Measurements from ENCODE around the gene LMX1A.

The LMX1A gene

DNA sequence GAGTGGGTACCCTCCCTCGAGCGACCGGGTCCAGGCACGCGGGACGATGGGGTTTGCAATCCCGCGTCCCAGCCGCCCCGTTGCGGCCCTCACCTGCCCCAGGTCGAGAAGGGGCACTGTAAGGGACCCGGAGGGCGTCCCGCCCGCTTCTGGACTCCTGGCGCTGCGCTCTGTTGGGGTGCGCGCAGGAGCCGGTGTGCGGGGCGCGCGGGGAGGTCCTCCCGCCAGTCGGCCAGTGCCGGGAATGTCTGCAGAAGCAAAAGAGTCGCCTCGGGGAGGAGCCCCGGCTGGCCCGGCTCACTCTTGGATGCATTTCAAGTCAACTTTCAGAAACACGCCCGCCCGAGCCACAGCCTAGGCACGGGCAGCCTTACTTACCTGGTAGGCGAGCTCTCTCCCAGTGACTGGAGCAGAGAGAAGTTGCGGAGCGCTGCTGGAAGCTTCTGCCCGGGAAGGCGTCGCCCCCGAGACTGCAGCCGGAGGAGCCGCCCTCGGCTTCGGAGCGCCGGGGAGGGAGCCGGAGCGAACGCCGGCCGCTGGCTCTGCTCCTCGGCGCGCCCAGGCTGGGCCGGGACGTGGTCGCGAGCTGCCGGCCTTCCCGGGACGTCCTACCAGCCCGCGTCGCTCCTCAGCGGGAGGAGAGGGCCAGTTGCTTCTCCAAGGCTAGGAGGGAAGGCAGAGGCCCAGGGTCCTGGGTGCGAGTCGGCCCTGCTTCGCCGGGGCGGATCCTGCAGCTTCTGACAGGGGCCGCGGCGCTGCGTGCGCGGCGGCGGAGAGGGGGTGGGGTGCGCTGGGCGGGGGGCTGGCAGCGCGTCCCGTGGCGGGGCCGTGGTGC is at the start of gene LMX1A:
Gene LMX1A, minus strand, starts transcription at position 739 of the 835 bp plus-strand sequence. CDS start 1,156 bp downstream, outside the sequence.
- DNase-seq, result no peak

DNA sequence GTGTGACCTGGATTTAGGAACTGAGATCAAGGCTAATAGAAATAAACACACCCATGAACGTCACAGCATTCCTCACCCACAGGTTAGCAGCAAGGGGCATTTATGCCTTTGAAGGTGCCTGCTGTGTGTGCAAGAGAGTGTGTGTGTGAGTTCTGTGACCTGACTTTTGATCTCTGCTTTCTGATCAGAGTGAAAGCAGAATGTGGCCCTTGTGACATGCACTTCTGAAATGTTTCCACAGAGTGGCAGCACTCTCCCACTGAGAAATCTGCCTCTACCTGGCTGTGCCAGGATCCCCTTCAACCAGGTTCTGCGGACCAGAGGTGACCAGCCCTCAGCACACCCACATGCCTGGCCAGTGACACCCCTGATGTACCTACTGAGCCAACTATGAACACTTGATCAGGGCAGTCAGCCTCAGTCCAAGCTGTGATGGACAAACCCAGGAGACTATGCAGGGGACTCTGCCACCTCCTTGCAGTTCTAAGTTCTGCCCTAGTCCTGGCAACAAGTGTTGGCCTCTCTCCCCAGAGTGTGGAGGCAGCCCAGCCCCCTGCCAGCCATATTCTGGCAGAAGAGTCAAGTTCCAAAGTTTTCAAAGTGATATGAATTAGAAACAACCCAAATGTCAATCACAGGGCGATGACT is 47.4 kb upstream of the LMX1A start:
- peak; percentile 46 for DNase-seq

DNA sequence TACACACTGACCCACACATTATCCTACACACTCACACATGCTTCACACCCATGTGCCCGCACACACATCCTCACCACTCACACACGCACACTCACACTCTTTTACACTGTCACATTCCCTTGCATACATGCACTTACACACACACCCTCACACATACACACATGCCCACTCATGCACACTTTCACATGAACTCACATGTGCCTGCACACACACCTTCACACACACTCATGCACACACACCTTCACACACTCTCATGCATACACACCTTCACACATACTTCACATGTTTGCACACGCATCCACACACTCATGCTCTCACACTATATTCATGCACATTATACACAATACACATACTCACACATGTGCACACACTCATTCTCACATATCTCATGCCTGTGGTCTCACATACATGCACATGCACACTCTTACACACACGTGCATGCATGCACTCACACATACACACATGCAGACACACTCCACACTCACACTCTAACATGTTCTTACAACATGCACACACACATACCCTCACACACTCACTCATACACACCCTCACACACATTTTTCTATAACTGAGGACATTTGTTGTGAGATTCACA is 46.1 kb upstream of the LMX1A start:
- DNase-seq, result no peak

DNA sequence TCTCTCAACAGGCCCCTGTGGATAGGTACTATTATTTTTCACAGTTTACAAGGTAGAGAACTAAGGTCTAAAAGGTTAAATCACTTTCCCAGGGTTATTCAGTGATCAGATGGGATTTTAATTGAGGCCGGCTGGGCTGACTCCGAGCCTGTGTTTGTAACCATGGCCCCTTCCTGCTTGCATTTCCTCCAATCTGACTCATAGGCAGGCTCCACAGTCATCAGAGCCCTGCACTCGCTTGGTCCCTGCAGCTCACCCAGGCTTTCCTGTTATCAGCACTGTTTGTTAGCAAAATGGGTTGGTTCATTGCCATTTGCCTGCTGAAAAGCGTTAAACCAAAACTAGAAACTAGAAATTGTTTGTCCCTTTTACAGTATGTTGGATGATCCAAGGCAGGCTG is 41.4 kb upstream of the LMX1A start:
- no peak for DNase-seq

DNA sequence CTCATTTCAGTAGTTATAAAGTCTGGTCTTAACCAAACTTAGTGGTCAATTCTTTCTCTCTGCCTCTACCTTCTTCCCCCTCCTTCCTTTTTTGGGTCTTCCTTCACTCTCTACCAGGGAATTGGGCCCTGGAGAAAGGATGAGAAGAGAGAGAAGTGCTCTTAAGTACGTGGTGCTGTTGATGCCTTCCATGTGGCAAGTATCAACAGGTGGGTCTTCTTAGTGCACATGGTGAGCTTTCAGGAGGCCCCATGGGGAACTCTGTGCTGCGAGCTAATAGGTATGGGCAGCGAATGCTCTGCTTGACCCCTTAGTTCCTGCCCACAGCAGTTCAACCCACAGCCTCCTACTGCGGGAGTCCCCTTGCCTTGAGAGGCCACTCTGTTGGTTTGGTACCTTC is 39.4 kb upstream of the LMX1A start:
- no peak for DNase-seq

DNA sequence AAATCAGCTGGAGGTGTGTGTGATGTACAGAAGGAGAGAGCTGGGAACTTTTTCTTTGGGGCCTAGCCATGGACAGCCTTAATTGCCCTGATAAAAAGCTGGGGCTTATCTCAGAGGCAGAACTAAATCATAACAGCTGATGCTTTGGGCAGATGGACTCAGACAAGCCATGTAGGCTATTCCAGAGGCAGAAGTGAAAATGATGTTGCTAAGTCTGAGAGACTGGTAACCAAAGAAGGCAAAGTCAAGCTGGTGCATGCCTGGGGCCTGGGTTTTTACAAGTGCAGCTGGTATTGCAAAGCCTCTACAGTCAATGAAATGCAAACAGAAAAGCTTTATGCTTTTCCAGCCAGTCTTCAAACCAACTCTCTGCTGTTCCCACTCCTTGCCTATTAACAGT is 39.0 kb upstream of the LMX1A start:
- no peak for DNase-seq

DNA sequence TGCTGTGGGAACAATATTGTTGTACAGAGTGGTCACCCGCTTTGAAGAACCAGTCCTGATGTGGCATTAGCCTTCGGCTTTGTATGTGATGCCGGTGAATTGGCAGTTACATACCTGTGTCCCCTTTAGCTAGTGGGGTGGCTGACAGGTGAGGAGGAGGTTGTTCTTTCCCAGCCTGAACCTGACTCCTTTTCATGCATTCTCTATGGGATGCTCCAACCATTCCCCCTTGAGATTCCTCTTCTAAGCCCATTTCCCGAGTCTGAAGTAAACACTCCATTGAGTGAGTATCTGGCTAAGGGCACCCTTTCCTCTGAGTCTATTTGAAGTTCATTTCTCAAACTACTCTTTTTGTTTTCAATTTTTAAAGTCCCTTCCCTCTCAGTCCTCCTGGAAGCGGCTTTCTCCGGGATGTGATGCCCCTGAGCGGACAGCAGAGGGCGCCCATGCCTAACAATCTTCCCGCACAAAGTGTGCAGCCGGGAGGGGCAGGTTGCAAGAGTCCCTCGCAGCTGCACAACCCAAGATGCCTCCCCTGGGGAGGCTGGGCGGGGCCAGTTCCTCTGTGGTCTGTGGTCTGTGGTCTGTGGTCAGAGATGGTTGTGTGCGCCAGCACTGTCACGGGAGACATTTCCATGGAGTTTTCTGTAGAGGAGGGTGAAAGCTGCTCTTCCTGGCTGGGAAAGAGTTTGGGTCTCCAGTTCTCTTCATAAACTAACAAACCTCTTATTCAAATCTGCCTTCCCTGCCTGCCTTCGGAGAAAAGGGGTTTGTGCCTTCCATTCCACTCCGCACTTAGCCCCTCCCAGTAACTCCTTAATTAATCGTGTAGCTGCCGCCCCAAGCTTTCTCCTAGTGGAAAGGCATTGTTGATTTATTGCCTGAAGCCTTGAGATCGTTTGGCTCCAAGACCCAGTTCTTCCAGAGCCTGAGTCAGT is 36.4 kb upstream of the LMX1A start:
- DNase-seq, result peak; percentile 67

DNA sequence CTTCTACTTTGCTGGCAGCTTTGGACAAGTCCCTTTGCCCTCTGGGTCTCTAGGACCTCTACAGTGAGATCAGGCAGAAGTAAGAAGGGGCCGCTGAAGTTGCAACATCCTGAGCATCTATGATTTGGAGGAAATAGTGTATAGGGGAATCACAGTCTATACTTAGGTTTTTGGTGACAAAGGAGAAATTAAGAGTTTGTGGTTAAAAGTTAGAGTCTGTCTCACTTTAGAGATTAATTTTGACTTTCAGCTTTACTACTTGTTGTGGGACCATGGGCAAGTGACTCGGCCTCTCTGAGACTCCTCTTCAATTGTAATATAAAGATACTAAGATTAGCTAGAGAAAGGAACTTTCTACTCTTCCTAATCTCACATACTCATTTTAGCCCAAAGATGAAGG is 33.1 kb upstream of the LMX1A start:
- no peak for DNase-seq

DNA sequence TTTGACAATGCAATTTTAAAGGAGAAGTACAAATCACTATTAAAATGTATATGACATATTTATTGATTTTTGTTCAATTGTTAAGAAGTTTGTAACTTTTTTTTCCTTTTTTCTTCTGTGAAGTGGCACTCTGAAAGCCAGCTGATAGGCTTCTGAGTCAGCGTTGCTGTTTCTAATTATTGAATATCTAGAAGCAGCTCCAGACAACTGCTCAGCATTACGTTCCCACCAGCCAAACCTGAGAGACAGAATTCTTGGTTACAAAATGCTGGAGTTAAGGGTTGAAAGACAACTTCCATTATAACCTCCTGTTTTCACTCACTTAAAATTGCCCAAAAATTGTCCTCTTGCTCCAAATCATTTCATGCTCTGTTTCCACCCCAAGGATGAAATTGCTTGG is 31.4 kb upstream of the LMX1A start:
- no peak for DNase-seq

DNA sequence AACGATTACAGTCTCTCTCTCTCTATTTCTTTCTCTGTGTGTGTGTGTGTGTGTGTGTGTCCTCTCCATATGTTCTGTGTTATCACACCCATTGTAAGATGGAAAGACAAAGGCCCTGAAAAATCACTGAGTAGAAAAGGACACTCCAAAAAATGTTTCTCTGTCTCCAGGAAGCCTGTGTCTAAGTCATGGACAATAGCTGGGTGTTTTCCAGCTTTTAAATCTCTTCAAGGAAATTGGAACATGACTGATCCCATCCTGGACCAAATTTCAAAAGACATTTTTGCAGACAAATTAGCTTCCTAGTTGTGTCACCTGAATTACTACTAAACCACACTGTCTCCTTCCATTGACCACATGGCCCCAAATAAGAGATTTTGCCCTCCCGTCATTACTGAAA is 31.0 kb upstream of the LMX1A start:
- DNase-seq, result no peak

DNA sequence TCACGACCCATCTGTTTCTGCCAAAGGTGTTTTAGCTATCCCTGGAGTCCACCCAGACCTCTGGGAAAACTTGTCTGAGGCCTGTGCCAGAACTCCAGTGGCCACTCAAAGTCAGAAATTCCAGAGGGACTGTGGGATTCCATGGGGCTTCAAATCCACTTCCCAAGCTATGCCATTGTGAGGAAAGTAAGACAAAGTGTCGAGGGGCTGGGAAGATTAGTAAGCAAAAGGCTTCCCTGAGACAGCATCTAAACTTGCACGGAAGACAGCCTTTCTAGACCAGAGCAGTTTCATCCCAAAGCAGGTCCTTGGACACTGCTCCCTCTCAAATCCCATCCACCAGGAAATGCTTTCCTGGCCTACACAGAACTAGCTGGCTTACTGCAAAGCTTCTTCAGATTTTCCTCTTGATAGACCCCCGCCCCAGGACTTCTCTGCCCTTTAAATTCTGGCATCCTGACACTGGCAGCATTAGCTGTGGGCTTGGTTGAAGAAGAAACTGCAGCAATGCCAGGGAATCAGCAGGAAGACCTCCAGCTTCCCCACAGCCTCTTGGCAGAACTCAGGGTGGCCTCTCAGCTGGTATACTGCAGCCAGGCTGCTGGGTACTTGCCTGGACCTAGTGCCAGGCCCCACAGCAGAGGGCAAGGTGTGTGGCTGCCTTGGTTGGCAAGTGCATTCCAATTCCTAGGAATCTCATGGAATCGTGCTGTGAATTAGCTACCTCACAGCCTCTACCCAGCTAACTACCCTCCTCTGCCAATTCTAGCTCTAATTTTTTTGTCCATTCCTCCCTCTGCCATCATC is 27.3 kb upstream of the LMX1A start:
- no peak for DNase-seq

DNA sequence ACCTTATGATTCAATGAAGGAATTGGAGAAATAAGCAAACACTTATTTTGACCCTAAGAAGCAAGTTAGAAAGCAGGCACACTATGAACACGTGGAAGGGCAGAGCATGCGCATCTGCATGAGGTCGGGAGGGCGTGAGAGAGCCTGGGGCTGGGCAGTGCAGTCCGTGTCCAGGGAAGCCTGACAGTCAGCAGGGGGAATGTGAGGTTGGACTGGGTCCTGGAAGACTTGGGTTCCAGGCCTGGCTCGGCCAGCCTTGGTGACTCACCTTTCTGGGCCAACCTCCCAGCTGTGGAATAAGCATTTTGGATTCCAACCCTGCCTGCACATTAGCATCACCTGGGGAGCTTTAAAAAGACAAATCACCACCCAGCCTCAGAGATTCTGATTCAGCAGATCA is 26.6 kb upstream of the LMX1A start:
- no peak for DNase-seq

DNA sequence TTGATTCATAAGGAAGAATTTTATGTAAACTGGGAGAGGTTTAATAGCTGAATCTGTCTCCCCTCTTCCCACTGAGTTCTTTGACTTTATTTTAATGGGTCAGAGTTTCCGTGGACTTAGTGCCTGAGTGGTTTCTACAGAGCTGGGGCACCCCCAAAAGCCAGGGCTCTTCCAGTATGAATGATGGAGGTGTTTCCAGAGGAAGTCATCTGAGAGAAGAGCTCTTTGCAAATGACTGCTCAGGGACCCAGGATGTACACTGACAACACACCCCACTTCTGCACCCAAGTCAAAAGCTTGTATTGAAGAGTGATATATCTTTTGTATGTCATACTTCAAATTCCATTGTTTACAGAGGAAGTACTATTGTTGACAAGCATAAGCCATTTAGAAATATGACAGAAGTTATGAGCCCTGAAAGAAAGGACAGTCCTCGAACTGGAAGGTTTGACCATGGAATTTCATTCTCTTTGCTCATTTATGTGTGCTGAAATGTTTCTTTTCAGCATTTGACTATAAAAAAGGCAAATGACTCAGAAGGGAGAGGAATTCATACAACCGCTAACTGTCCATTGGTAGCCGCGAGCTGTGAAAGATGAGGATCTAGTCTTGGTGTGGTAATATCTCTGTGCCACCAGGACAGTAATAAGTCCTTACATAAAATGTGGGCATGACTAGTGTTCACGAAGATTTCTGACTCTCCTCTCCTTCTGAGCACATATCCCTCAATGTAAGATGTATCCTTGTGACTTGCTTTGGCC is 25.4 kb upstream of the LMX1A start:
- no peak for DNase-seq

DNA sequence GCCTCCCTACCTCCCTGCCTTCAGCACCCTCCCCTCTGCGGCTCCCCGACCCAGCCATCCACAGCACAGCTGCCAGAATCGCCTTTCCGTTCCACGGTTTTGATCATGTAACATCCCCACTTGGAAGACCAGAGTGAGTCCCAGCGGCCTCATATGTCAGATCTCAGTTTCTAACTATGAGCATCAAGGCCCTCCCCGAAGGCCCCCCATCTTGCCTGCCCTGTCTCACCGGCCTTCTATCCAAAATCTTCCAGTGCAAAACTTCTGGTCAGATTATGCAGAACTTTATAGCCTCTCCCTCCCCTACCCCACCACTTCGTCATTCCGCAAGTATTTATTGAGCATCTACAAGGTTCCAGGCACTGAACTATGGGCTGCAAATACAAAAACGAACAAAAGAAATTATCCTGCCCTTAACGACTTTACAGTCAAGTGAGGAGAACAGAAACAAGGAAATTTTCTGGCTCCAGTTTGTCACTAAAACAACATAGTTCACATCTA is 20.3 kb upstream of the LMX1A start:
- no peak for DNase-seq

DNA sequence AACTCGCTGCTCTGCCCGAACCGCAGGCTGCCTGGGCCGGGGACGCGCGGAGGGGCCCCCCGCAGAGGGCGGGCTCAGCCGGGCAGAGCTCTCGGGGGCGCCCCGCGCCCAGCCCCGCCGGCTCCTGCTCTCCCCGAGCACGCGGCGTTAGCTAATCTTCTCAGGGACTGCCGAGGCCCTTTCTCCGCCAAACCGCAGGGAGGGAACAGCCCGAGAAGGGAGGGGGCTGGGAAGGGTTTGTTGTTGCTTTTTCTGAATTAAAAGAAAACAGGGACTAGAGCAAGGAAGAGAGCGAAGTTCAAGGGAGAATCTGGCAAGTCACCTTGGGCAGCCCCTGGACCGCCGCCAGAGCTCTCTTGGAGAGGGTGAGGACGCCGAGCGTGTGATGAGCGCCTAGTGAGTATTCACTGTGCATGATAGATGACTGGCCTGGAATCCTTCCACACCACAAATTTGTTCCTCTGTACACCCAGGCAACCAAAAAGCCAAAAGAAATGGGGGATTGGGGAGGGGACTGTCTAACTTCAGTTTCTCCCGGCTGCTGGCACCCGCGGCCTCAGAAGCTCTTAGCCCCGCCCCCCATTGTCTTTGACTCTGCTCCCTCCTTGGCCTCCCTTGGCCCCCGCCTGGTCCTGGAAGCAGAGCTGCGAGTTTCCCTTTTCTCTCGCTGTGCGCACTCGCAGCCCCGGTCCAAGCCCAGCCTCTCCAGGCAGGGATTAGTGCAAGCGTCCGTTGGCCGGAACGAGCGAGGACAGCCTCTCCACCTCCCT is 19.7 kb upstream of the LMX1A start:
- DNase-seq, result no peak

DNA sequence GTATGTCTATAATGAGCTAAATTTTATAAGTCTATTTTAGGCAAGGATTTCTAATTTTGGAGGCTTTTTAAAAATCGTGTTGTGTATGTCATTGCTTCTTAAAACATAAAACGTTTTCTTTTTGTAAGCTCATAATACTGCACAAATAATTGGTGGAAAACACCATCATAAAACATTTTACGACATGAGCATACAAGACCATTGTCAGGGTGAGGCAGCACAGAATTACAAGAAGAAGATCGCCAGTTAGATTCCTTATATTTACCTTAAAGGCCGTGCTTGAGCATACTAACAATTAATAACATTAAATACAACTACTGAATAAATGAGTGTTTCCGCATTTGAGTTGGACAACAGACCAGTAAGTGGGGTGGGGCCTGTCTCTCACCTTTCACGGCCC is 19.1 kb upstream of the LMX1A start:
- DNase-seq, result no peak

DNA sequence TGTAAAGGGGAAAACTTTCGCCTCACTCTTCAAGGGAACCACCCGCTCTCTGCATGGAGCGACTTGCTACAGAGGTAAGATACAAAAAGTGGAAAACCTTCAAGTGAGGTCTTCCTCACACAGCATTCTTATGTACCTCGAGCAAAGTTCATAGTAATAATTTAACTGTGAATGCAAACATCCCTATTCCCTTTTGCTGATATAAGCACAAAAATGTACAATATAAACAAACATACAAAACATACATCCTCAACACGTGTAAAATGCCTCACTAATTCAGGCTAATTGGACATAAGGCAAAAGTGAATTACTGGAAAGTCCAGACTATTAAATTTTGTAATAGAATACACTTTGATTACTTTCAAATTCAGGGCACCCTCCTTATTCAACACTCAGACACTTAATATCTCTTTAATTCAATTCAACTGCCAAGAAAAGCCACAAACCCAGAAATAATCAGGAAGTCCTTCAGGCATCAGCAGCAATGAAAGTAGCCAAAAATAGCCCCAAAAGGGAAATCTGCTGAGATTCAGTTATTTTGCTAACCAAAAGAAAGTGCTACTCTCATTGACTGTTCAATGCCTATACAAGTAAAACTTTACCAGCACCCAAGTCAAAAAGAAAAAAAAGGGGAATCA is 15.2 kb upstream of the LMX1A start:
- DNase-seq, result no peak

DNA sequence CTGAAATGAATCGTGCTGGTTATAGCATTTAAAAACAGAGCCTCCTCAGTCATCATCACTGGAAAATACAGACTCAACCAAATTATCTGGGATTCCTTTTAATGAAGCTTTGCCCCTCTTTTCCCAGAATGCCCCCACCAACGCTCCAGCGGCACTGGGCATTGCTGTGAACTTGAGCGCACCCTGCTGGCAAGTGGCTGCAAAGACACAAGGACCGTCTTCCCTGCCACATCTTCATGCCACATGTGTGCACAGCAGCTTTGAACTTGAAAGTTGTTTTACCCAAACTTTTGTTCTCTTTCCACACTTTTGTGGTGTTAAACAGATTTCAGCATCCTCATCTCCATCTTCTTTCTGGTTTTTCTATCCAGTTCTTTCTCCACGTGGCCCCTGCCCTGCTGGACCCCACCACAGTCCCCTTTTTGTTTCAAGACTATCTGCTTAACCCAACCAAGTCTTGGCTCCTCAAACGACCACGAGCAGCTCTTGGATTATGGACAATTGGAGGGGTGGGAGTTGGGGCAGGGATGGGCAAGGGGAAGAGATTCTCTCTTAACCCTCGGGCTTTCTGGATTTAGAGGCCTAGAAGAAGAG is 12.8 kb upstream of the LMX1A start:
- DNase-seq, result no peak

DNA sequence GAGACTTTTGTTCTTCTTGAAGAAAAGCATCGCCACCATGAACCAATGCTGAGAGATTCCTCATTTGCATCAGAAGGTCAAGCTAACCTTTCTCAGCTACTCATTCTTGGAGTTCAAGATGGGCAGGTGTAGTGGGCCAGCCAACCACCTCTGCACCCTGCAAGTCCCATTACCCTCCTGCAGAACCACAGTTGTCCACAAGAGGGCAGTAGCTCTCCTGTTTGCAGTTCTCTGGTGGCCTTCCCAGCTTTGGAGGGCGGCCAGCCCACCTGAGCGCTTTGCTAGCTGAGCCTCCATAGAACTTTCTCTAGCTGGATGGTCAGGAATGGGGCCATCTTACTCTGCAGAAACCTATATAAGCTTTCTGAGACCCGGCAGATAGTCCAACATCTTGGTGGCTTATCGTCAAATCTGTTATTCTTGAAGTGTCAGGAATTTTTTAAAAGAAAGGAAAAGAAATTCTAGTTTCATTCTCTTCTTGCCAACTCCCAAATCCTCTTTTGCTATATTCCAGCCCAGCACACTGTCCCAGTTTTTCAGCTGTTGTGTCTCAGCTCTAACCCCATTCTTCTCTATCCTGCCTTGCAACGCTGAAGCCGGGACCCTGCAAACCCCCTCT is 11.0 kb upstream of the LMX1A start:
- DNase-seq, result peak; percentile 69

Measured in 8988T (cell line).